Measurements from ENCODE around the gene DYRK2.
A peak's percentile ranks its signal among the peaks of the same experiment; 100 is the strongest.
"Not testable (repeated sequence)": the region's sequence is repeated elsewhere in the genome, so short reads cannot be mapped to it uniquely, and the experiment has no call there.

DYRK2 gene

DNA sequence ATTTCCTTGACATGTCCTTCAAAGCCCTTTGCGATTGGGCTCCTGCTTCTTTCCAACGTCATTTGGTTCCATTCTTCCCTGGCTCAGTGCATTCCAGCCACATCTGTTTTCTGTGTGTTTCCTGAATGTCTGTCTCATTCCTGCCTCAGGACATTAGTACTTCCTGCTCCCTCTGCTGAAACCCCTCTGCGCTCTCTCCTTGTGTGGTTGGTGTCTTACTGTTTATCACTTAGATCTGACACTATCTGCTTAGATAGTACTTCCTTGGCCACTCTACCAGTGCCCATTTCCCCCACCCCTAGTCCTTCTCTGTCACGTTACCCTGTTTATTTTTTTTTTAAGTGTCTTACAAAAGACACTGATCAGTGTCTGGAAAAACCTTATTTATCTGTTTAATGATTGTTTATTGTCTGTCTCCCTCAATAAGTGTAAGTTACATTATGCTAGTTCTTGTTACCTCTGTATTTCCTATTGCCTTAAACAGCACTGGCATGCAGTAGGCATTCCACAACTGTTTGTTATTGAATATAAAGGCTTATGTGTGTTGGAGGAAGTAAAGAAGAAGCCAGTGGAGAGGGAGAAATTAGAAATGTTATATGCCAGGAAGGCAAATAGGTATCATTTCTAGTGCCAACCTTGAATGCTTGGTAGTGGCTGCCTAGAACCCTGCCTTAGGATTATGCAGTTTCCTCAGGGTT lies 21.5 kb downstream of the DYRK2 start:
- no peak for DNase-seq (ENCODE audit: low read depth in 1 of 2, low spot score in 1 of 2)

DNA sequence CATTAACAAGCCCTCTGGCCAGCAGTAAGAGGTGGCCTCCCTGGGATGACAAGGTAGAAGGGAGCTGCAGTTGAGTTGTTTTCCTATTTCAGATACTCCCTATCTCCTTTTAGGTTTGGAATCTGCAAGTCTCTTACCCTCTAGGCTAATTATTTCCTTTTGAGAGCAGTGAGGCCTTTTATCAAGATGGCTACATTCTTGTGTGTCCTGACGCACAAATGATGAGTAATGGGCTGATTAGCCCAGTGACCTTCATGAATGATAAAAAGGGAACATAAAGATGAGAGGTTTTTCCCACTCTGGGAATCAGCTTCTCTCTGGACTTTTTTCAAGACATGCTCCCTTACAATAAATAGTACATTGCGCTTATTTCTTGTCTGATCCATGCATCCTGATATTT lies 22.9 kb downstream of the DYRK2 start:
- DNase-seq (ENCODE audit: low read depth in 1 of 2, low spot score in 1 of 2) = no peak

DNA sequence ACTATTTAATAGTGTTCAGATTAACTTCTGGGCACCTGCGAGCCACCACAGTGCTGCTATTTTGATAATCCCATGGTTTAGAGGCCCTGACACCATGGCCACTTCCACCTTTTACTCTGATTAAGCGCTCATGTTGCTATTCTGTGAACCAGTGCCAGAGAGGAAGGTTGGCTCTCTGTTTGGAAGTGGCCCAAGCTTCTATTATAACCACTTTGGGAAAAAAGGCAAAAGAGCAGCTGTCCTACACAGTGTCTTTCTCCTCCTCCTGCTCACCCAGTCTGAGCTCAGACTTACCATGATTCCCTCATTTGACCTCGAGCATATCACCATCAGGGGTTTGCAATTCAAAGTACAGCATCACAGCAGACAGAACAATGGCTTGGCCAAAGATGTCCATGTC lies 23.3 kb downstream of the DYRK2 start:
- DNase-seq (ENCODE audit: low read depth in 1 of 2, low spot score in 1 of 2) = no peak

- not testable (repeated sequence) for DNase-seq (ENCODE audit: low read depth in 1 of 2, low spot score in 1 of 2)
Observed at GRCh38 chr12:67672507-67672906, 24.0 kb downstream of the DYRK2 start.

- not testable (repeated sequence) for DNase-seq (ENCODE audit: low read depth in 1 of 2, low spot score in 1 of 2)
Observed at GRCh38 chr12:67673509-67673908, 25.0 kb downstream of the DYRK2 start.

- DNase-seq (ENCODE audit: low read depth in 1 of 2, low spot score in 1 of 2) = no peak
Observed at GRCh38 chr12:67674417-67674816, 25.9 kb downstream of the DYRK2 start.

- no peak for DNase-seq (ENCODE audit: low read depth in 1 of 2, low spot score in 1 of 2)
Observed at GRCh38 chr12:67676624-67677023, 28.1 kb downstream of the DYRK2 start.

DNA sequence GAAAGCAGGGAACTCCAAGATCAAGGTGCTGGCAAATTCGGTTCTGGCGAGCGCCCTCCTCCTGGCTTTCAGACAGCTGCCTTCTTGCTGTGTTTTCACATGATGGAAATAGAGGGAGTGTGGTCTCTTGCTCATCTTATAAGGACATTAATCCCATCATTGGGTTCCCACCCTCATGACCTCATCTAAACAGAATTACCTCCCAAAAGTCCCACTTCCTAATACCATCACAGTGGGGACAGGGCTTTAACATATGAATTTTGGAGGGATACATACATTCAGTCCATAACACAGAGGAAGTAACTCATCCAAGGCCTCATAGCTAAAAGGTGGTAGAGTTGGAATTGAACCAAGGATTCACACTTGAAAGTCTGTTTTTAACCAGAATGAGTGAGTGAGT lies 28.6 kb downstream of the DYRK2 start:
- DNase-seq (ENCODE audit: low read depth in 1 of 2, low spot score in 1 of 2) = no peak

GRCh38 chr12:67681105-67681778 lies 32.7 kb downstream of the DYRK2 start:
- DNase-seq (ENCODE audit: low read depth in 1 of 2, low spot score in 1 of 2) = no peak

DNA sequence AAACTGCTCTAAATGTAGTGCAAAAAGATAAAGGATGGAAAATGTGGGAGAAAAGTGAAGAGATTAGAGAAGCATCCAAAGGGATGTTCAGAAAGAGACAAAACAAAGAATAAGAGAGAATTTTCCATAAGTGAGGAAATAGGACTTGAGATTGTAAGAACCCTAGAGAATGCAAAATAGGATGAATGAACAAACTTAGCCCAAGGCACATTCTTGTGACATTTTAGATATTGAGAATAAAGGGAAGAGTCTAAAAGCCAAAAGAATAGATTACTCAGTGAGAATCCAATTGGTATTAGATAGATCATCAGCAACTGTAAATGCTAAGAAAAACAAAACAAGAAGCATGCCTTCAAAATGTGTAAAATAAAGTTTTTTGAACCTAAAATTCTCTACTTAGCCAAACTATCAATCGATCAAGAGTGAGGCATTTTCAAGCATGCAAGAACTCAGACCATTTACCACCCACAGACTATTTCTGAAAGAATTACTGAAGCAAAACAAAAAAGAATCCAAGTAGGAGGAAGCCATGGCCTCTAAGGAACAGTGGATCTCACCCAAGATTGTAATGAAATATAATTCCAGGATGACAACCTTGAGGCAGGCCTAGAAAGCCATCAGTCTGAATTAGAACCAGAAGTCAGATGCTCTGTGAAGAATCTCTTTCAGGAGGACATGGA lies 33.5 kb downstream of the DYRK2 start:
- no peak for DNase-seq (ENCODE audit: low read depth in 1 of 2, low spot score in 1 of 2)

GRCh38 chr12:67689385-67689784 lies 40.8 kb downstream of the DYRK2 start:
- DNase-seq (ENCODE audit: low read depth in 1 of 2, low spot score in 1 of 2) = no peak

DNA sequence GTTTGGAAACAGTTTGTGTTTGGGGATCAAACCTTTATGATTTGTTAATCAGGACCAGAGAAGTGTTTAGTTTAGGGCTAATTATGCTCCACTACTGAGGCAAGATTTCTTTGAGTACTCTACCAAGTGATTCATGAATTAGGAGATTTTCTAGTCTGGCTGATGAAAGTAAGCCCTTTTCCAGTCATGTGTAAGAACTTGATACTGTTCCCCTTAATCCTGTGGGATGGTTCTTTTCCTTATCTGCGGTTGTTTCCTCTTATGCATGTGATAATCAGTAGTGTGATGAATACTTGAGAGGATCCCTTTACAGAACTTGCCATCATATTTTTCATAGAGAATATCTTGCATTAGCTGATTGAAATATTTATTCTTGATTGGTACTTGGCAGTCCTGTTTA lies 42.1 kb downstream of the DYRK2 start:
- DNase-seq (ENCODE audit: low read depth in 1 of 2, low spot score in 1 of 2) = no peak

GRCh38 chr12:67691220-67691619 lies 42.7 kb downstream of the DYRK2 start:
- no peak for DNase-seq (ENCODE audit: low read depth in 1 of 2, low spot score in 1 of 2)

GRCh38 chr12:67692135-67692534 lies 43.6 kb downstream of the DYRK2 start:
- no peak for DNase-seq (ENCODE audit: low read depth in 1 of 2, low spot score in 1 of 2)

DNA sequence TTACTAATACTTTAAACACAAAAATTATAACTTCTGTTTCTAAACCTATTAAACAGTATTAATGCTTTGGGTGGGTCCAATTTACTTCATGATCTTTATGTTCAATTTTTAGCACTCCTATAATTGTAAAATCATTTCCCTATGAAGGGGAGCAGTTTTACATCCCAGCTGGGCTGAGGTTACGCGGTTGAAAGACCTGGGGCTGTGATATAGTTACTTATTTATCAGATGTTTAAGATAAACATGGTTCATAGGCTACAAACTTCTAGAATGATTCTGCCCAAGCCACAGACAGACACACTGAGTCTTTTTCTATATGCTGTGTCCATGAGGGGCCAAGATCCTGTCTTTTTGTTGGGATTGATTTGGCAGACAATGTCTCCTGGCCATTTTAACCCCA lies 44.4 kb downstream of the DYRK2 start:
- DNase-seq (ENCODE audit: low read depth in 1 of 2, low spot score in 1 of 2) = no peak

- DNase-seq (ENCODE audit: low read depth in 1 of 2, low spot score in 1 of 2) = no peak
Observed at GRCh38 chr12:67693894-67694293, 45.3 kb downstream of the DYRK2 start.

- DNase-seq (ENCODE audit: low read depth in 1 of 2, low spot score in 1 of 2) = no peak
Observed at GRCh38 chr12:67694306-67694900, 45.9 kb downstream of the DYRK2 start.

DNA sequence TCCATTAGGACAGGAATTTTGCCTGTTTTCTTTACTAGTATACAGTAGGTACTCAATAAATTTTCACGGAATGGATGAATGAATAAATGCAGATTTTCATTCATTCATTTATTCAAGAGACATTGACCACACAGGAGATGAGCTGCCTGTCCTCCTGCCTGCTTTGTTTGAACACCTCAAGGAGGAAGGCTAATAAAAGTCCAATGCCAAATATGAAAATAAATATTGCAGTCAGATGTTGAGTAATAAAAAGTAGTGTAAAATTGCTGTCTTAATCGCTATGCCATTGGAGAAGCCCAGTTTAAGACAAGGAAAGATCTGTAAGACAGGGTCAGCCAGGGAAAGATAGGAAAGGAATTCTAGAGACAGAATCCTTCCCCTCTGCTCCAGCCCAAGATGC lies 47.4 kb downstream of the DYRK2 start:
- DNase-seq (ENCODE audit: low read depth in 1 of 2, low spot score in 1 of 2) = no peak

DNA sequence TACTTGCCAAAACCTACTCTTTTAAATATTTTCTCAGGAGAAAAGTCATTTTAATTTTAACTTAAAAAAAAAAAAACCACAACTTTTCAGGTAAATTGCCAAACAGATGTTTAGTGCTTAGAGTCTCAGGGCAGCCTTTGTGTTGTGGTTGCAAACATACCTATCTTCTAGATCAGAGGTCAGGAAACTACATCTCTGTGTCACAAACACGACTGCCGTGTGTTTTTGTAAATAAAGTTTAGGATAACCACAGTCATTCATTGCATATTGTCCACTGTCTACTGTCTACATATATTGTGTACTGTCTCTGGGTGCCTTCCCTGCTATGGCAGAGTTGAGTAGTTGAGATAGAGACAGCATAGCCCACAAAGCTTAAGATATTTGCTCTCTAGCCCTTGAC lies 48.9 kb downstream of the DYRK2 start:
- DNase-seq (ENCODE audit: low read depth in 1 of 2, low spot score in 1 of 2) = no peak

GRCh38 chr12:67697967-67698366 lies 49.4 kb downstream of the DYRK2 start:
- DNase-seq (ENCODE audit: low read depth in 1 of 2, low spot score in 1 of 2) = no peak

GRCh38 chr12:67698672-67699581 lies 50.4 kb downstream of the DYRK2 start:
- peak in 1 of 2 donors; percentile 36 for DNase-seq (ENCODE audit: low read depth in 1 of 2, low spot score in 1 of 2)
